T-helper 2 cell (primary cell): ENCODE data around the gene SLC9A3.

Source experiments
- DNase-seq, 5 experiments: peaks; one replicate each; pipeline versions ENCODE4 v3.0.0 to v3.0.0-alpha.2; 2012 to 2022

The SLC9A3 gene

GRCh38 chr5:554284-554988 lies 30.2 kb upstream of the SLC9A3 start:
- no peak for DNase-seq

DNA sequence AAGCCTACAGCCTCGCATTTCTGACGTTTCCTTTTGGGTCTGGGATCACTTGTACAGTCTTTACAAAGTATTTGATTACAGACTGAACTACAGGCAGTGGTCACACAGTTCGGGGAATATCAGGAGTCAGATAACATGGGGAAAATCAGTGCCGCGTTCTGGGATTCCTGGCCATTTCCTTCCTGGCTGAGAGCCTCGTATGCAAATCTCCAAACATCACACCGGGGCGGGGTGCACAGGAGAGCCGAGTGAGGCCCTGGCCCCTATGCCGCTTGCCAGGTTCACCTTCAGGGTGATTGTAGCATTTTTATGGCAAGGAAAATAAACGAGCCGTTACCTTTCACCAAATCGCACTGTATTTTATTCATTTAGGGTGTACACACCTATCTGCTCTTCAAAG lies 29.6 kb upstream of the SLC9A3 start:
- DNase-seq = no peak

- DNase-seq = no peak
Measured at GRCh38 chr5:551406-551805, 27.2 kb upstream of the SLC9A3 start.

DNA sequence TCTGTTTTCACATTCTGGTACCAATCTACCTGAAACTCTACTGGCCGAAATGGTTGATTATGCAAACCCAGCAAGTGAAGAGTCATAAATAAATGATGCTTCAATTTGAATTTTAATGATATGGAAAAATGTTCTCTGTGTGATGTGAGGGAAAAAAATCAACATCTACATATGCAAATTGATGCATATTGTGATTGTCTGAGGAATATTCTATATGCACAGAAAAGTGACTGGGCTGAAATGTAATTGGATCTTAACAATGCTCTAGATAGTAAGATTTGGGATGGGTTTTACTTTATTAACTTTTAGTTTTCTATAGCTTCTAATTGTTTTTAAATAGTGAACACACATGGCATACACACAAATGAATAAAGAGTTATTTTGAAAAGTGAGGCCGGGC lies 25.0 kb upstream of the SLC9A3 start:
- DNase-seq = no peak

DNA sequence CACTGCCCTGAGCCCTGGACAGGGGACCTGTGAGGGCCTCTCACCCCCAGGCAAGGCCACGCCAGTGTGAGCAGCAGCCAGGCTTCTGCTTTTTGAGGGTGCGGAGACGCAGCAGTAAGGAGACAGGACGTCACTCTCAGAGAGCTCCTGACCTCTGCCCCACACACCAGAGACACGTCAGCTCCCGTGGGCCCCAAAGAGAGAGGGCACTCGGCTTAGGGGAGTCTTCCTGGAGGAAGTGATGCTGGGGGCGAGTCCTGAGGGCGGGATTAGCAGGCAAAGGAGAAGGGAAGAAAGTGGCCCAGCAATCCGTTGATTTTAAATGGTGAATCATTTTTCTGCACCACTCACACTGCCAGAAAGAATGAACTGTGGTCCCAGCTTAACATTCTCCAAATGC lies 24.0 kb upstream of the SLC9A3 start:
- DNase-seq = peak in 1 of 5 experiments; percentile 6

- peak in 1 of 5 experiments; percentile 4 for DNase-seq
Measured at GRCh38 chr5:547086-547924, 23.1 kb upstream of the SLC9A3 start.

DNA sequence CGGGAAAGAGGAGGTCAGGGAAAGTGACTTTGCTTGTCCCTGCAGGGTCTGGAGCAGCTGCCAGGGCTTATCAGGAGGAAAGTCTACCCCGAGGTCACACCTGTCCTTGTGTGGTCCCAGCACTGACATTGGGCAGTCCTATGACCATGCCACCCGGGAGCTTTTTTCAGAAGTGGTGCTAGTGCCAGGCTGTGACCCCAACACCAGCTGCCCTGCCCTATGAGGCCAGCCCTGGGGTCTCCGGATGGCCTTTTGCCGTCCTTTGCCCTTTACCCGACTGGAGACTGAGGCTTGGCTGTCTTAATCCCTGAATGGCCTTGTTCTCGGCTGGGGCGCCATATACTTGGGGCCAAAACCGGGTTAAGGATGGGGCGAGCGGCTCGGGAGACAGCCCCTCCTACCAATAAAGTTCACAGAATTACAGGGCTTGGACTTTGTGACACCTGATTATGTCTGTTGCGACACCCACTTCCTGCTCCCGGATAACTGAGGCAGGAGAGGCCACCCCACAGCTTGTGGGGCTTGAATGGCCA lies 22.2 kb upstream of the SLC9A3 start:
- DNase-seq = peak in 1 of 5 experiments; percentile 2

DNA sequence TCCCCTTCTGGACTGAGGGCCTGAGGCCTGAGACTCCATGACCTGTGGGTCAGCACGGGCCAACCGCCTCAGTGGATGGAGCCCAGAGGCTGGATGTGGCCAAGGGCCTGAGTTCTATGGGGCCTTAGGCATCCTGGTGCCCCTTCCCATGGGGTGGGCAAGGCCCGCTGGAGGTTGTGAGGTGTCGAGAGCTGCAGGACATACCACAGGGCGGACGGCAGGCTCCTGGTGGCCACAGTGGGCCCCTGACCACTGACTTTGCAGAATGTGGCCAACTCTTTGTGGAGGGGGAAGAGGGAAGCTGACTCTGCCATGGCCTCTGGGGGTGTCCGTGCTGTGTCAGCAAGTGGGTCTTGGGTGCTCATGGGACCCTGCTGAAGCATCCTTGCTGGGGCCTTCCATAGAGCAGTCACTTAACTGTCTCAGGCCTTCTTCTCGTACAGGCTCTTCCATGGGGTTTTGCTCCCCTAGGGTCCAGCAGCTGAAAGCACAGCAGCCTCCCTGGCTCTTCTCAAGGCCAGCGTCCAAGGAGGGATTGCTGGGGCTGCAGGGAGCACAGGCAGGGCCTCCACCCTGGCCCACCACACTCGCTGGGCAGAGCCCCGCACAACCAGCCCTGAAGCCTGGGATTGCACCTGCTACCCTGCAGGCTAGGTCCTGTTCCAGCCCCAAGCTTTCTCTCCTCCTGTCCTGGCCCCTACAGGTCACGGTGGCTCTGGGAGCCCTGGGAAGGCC lies 21.6 kb upstream of the SLC9A3 start:
- DNase-seq = peak in 1 of 5 experiments; percentile 6

DNA sequence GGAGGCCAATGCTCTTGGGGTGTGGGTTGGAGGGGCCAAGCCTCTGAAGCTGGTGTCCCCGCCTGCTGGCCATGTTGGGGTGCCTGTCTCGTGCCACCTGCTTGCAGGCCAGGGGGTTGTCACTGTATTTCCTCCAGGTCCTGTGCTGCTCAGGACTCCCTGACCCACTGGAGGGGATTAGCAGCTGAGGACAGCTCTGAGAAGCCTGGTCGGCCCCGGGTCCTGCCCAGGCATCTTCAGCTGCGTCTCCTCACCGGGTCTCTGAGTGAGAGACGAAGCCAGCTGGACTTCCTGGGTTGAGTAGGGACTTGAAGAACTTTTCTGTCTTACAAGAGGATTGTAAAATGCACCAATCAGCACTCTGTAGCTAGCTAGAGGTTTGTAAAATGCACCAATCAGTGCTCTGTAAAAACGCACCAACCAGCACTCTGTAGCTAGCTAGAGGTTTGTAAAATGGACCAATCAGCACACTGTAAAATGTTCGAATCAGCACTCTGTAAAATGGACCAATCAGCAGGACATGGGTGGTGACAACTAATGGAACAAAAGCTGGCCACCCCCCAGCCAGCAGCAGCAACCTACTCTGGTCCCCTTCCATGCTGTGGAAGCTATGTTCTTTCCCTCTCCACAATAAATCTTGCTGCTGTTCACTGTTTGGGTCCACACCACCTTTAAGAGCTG lies 20.6 kb upstream of the SLC9A3 start:
- DNase-seq = peak in 1 of 5 experiments; percentile 1

DNA sequence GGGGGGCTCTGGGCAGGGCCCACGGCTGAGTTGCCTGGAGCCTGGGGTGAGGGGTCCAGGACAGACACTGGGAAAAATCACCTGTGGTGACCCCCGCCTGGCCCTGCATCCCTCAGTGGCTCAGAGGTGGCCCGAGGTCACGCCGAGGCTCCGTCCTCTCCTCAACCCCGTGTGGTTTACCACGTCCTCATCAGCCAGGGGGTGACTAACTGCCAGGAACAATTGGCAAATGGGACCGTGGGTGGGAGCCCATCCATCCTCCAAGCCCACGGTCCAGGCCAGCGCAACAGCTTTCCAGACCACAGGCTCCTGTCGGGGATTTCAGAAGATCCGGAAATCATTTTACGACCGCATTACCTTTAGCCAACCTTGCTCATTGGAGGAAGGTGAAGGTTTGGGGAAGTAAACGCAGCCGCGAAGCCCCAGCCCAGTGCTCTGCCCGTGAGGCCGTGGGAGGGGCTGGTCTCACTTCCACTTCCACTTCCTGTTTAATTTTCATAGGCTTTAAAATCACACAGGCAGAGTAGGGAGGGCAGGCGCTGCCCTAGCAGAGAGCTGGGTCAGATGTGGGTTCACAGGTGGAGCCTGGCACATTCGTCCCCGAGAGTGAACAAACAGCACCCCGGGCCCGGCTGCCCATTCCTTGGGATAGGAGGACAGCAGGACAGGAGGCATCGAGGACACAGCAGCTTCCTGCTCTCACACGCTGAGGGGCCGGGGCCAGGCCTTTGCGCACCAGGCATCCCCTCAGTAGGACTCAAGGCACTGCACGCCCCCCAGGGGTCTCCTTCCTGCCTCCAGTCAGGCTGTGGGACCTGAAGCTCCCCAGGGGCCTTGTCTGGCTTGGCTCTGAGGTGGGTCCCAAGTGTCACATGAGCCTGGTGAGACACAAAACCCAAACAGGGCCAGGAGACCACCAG lies 19.8 kb upstream of the SLC9A3 start:
- DNase-seq = peak in 3 of 5 experiments; percentile 5 to 77 (median 9)

DNA sequence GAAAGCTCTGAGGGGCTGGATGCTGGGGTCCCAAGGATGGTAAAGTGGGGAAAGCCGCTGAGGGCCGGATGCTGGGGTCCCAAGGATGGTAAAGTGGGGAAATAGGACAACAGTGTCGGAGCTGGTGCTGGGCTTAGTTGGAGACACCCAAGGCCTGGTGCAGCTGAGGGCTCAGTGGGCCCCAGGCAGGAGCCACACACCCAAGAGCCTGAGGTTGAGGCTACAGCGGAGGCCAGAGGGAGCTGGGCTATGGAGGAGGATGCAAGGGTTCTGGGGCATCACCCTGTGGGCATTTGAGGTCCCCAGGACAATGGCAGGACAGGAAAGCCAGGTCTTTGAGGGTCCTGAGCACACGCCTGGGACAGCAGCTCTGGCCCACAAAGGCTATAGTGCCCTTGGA lies 19.1 kb upstream of the SLC9A3 start:
- peak in 1 of 5 experiments; percentile 6 for DNase-seq

GRCh38 chr5:542319-543311 lies 18.4 kb upstream of the SLC9A3 start:
- DNase-seq = peak in 1 of 5 experiments; percentile 8

DNA sequence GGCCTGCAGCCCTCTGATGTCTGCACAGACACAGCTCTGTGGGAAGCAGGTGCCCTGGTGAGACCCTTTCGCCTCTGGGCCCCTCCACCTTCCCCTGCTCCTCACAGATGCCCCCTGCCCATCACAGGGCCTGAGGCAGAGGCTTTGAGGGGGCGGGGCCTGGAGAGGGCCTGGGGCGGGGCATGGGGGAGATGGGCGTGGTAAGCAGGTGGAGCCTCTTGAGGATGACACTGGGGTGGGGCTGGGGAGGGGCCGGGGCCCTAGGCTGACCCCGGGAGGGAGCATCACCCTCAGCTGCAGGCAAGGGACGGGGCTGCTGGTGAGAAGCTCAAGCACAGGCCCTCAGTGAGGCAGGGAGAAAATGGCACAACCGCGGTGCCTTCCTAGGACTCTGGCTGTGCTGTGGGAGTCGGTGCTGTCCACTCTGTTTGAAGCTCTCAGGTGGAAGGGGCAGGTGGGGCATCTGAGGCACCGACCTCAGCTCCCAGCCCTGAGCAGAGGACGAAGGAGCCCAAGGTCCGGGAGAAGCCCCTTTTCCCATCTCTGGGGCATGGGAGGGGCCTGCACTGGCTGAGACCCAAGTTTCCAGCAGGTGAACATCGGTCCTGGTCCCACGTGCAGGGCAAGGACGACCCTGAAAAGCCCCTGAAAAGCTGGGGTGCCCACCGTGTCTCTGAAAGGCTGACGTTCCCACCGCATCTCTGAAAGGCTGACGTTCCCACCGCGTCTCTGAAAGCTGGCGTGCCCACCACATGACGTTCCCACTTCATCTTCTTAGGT lies 17.5 kb upstream of the SLC9A3 start:
- peak in 1 of 5 experiments; percentile 7 for DNase-seq

DNA sequence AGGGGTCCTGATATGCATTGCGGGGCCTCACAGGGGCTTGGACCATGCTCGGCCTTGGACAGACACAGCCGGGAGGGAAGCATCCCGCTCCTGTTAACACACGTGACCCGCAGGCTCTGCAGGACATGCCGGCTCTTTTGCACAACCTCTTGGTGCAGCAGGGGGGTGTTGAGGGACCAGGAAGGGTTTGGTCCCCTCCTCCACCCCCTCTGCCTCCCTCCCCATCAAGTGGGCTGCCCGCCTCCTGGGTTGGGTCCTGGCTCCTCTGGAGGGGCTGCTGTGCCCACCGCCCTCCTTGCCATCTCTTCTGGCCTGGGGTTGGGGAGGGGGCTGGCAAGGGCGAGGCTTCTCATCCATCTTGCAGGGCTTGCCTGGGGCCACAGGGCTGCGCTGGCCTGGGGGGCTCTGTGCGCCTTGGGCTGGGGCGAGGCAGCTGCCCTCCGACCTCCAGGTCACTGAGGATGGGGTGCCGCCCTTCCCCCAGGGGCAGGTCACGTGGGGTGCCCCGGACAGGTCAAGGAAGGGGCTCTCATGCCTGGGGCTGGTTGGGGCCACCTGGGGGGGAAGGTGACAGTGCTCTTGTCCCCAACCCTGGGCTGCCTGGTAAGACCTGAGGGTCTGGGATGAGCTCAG lies 16.8 kb upstream of the SLC9A3 start:
- peak in 1 of 5 experiments; percentile 1 for DNase-seq

GRCh38 chr5:540071-540905 lies 16.0 kb upstream of the SLC9A3 start:
- peak in 1 of 5 experiments; percentile 5 for DNase-seq

GRCh38 chr5:539469-540070 lies 15.3 kb upstream of the SLC9A3 start:
- peak in 1 of 5 experiments; percentile 5 for DNase-seq
